ENCODE measurements around the gene NR2C1. TPM values are rescaled to one million over a fixed set of nuclear protein-coding genes. Genes with fewer than 3 reads are reported as not detected.
A peak's percentile ranks its signal among the peaks of the same experiment; 100 is the strongest.
"Not testable (repeated sequence)": the region's sequence is repeated elsewhere in the genome, so short reads cannot be mapped to it uniquely, and the experiment has no call there.

Gene NR2C1
- 10 to 100 TPM; 38.4 to 46.5 TPM for total RNA-seq

DNA sequence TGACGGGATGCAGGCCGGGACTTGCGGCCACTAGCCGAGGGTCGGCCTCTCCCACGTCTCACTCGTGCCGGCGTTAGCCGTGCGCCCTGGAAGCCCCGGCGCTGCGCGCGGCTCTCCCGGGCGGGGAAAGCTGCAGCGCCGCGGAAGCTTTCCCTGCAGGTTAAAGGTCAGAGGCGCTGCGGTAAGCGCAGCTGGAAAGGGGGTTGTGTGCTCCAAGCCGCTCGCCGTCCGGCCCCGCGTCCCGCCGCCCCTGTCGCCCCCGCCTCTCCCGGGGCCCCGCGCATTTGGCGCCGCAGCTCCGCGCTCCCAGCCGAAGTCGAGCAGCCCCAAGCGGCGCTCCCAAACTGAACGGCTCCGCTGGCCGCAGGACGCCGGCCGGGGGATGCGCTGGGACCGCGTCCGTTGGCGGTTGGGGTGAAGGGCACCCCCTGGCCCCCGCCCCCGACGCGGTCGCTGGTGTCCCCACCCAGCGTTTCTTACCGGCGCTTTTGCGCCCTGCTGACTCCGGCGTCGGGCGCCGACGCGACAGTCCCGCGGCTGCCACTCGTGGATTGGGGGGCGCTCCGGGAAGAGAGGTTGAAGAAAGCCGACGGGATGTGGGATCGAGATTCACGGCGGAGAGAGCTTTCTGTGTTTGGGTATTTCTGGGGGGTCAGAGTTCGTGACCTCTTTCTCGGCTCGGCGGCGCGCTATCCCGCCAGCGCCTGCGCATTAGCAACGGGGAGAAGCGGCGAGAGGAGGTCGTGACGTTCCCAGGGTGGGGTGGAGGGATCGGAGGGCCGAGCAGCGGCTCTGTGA is at the start of gene NR2C1:
Gene NR2C1 (minus strand): TSS at position 719 of the 798 bp plus-strand sequence. CDS start 6,234 bp downstream, outside the sequence.
- H3K4me1 Mint-ChIP-seq = peaks cover 6% of the 10 kb centered on the region
- H3K4me3 Mint-ChIP-seq = peak within 1 kb of the TSS; percentile 96
- H3K9me3 Mint-ChIP-seq = no peaks in the 10 kb centered on the region
- ATAC-seq (ENCODE audit: low read depth) = peak; percentile 98
- H3K27ac Mint-ChIP-seq = peak within 1 kb of the TSS; percentile 85
- peak; percentile 88 for DNase-seq
- no peaks in the 10 kb centered on the region for H3K27me3 Mint-ChIP-seq
- peaks cover 6% of the 10 kb centered on the region for H3K36me3 Mint-ChIP-seq
- POLR2A ChIA-PET = interaction anchor here (0.7 to 2.5 kb wide), 6 partner anchors 18 to 614 kb away, joined by 3 to 12 read pairs (median 3); partner anchors contain the start of genes CEP83, METAP2 and NDUFA12

DNA sequence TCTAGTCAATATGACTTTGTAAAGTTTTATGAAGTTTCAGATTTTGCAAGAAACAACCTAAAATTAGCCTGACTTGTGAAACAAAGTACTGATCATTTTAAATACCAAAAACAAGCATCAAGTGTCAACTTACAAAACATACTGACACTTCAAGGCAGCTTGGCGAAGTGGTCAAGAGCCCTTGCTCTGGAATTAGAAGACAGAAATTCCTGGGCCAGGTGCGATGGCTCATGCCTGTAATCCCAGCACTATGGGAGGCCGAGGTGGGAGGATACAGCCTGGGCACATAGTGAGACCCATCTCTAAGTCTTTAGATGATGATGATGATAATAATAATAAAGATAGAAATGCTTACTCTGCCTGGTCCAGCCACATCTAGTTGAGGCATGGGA is 45.4 kb upstream of the NR2C1 start:
- no peaks in the 10 kb centered on the region for H3K9me3 Mint-ChIP-seq
- peaks cover 2% of the 10 kb centered on the region for H3K27me3 Mint-ChIP-seq
- no peak for DNase-seq
- peaks cover 3% of the 10 kb centered on the region for H3K4me1 Mint-ChIP-seq
- no peak overlapping the region for H3K4me3 Mint-ChIP-seq
- no peak for ATAC-seq (ENCODE audit: low read depth)
- POLR2A ChIA-PET = no interaction called here
- H3K36me3 Mint-ChIP-seq = no peaks in the 10 kb centered on the region
- H3K27ac Mint-ChIP-seq = no peak overlapping the region

DNA sequence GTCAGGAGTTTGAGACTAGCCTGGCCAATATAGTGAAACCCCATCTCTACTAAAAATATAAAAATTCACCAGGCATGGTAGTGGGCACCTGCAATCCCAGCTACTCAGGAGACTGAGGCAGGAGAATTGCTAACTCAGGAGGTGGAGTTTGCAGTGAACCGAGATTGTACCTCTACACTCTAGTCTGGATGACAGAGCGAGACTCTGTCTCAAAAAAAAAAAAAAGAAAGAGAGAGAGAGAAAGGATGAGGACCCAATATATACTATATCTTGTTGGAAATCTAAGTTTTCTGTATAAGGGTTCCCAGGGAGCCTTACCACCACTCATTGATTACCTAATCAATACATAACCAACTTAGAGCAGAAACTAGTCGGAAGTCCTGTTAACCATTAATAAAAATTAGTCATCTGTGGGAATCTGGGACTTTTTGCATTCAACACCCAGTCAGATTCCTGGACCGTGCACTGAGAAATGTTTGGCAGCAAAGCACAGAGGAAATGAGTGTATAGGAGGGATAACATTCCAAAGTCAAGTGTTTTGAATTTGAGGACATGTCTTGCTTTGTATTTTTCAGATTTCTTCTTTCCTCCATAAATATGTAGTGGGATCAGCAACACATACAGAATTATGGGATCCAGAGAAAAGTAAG is 44.8 kb upstream of the NR2C1 start:
- POLR2A ChIA-PET = no interaction called here
- H3K27ac Mint-ChIP-seq = no peak overlapping the region
- no peaks in the 10 kb centered on the region for H3K36me3 Mint-ChIP-seq
- peaks cover 2% of the 10 kb centered on the region for H3K27me3 Mint-ChIP-seq
- no peak overlapping the region for H3K4me3 Mint-ChIP-seq
- peaks cover 3% of the 10 kb centered on the region for H3K4me1 Mint-ChIP-seq
- ATAC-seq (ENCODE audit: low read depth) (no peak), DNase-seq (no peak)
- no peaks in the 10 kb centered on the region for H3K9me3 Mint-ChIP-seq

DNA sequence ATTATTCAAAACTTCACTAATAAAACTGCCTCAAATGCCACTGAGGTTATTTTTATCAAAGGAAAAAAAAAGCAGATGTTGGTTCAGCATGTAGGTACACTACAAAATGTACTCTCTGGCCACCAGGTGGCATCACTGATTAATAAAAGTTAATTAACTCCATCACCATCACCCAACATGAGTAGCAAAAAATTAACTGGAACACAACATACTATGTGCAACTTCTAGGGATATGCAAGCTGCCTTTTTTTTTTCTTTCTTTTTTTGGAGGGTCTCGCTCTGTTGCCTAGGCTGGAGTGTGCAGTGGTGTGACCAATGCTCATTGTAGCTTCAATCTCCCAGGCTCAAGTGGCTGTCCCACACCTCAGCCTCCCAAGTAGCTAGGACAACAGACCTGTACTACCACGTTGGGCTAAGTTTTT is 43.8 kb upstream of the NR2C1 start:
- Mint-ChIP-seq H3K27ac (no peak overlapping the region), H3K27me3 (peaks cover 2% of the 10 kb centered on the region), H3K9me3 (no peaks in the 10 kb centered on the region), H3K36me3 (no peaks in the 10 kb centered on the region), H3K4me3 (no peak overlapping the region), H3K4me1 (peaks cover 3% of the 10 kb centered on the region)
- DNase-seq (no peak), ATAC-seq (ENCODE audit: low read depth) (peak; percentile 74)
- POLR2A ChIA-PET = interaction anchor here (0.6 to 1.0 kb wide), 2 partner anchors 100 to 212 kb away, joined by 3 to 4 read pairs; partner anchors contain the start of genes FGD6 and VEZT

DNA sequence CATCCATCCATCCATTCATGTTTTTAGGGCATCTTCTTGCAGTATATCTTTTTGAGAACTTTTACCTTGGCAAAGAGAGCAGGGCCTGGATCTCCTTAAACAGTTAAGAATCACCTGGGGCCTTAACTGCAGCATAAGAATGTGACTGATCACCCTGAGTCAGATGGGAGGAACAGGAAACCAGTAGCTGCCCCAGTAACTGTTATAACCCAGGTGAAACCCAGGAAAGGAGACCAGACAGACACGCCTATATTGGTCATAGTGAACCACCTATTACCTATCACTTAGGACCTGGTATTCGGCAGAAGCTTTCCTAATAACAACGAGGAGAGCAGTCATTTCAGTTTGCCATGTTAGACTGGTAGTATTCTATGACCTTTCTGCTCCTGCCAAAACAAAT is 43.4 kb upstream of the NR2C1 start:
- DNase-seq = no peak
- Mint-ChIP-seq H3K27me3 (peaks cover 2% of the 10 kb centered on the region), H3K27ac (no peak overlapping the region), H3K36me3 (no peaks in the 10 kb centered on the region), H3K4me1 (peaks cover 3% of the 10 kb centered on the region), H3K4me3 (no peak overlapping the region), H3K9me3 (no peaks in the 10 kb centered on the region)
- ATAC-seq (ENCODE audit: low read depth) = no peak
- POLR2A ChIA-PET = interaction anchor here (1.0 kb wide), 1 partner anchor 100 kb away, joined by 3 read pairs; the partner anchor contains the start of genes FGD6 and VEZT

DNA sequence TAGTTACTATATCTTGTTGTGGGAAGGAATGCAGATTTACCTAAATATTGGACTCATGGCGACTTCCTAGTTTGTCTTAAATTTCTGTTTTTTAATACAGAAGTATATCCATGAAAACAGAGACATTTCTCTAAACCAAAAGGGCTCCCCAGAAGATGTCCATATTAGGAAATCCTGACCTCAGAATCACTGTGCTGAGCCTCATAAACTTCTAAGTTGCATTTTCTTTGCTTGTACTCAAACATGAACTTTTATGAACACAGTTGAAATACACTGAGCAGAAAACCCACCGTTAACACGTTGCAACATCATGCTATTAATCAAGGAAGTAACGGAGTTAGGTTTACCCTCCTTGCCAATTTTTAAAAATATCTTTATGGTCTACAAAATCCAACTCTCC is 42.9 kb upstream of the NR2C1 start:
- no peaks in the 10 kb centered on the region for H3K36me3 Mint-ChIP-seq
- no peak overlapping the region for H3K27ac Mint-ChIP-seq
- no peaks in the 10 kb centered on the region for H3K9me3 Mint-ChIP-seq
- no peak overlapping the region for H3K4me3 Mint-ChIP-seq
- ATAC-seq (ENCODE audit: low read depth) (no peak), DNase-seq (no peak)
- peaks cover 3% of the 10 kb centered on the region for H3K4me1 Mint-ChIP-seq
- peaks cover 2% of the 10 kb centered on the region for H3K27me3 Mint-ChIP-seq
- POLR2A ChIA-PET = no interaction called here

DNA sequence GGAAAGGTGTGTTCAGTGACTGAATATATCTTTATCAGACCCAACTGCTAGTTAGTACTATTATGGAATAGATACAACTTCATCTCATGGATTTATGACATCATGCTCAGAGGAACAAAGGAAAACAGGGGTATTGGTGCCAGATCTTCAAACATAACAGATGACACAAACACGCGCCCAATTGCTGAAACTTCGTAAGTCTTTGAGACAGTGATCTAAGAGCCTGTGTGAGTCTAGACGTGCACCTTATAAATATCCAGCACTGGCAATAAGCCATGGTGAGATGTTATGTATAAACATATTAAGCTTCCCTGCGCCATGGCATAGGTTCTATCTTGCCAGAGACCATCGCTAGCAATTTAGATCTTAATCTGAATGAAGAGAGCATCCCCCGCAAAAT is 42.2 kb upstream of the NR2C1 start:
- Mint-ChIP-seq H3K27me3 (peaks cover 2% of the 10 kb centered on the region), H3K9me3 (no peaks in the 10 kb centered on the region), H3K4me1 (peaks cover 3% of the 10 kb centered on the region), H3K36me3 (no peaks in the 10 kb centered on the region), H3K4me3 (no peak overlapping the region), H3K27ac (no peak overlapping the region)
- no peak for DNase-seq
- no peak for ATAC-seq (ENCODE audit: low read depth)
- POLR2A ChIA-PET = no interaction called here

DNA sequence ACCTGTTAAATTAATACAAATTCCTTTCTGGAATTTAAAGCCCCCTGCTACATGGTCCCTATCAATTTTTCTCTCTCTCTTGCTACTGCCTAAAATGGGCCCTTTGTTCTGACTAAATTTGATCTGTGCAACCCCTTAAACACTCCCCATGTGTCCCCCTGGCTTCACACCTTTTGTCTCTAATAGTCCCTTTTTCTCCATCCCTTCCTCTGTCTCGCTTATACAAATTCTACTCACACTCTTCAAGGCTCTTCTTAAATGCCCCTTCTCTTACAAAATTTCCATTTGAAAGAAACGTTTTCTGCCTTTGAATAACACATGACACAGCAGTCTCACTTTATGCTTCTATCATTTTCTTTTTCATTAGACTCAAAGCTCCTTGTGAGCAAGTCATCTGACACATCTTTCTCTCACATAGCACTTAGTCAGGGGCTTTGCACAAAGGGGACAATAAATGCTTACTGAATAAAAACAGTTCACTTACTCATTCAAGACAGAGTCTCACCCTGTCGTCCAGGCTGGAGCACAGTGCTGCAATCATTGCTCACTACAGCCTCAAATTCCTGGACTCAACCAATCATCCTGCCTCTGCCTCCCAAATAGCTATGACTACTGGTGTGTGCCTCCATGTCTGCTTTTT is 41.5 kb upstream of the NR2C1 start:
- H3K9me3 Mint-ChIP-seq = no peaks in the 10 kb centered on the region
- H3K36me3 Mint-ChIP-seq = no peaks in the 10 kb centered on the region
- H3K4me3 Mint-ChIP-seq = no peak overlapping the region
- H3K4me1 Mint-ChIP-seq = peaks cover 3% of the 10 kb centered on the region
- no peak overlapping the region for H3K27ac Mint-ChIP-seq
- H3K27me3 Mint-ChIP-seq = peaks cover 2% of the 10 kb centered on the region
- ATAC-seq (ENCODE audit: low read depth) (no peak), DNase-seq (no peak)
- POLR2A ChIA-PET = no interaction called here

DNA sequence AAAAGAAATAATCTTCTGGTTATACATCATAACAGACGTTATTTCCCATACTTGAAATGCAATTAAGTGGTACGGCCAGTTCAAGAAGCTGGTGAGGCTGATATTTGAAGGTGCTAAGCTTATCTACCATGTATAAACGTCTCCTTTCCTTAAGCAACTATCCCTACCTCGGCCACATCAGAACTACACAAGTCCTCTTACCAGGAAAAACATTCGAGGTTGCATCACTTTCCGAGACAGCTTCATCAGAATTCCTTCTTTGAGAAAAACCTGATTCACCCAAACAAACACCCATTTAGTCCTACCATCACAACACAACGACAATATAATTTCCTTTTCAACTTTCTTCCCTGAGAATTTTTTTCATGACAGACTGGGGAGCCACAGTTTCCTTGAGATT is 33.9 kb upstream of the NR2C1 start:
- DNase-seq (no peak), ATAC-seq (ENCODE audit: low read depth) (no peak)
- Mint-ChIP-seq H3K4me1 (peaks cover 4% of the 10 kb centered on the region), H3K36me3 (no peaks in the 10 kb centered on the region), H3K9me3 (no peaks in the 10 kb centered on the region), H3K4me3 (no peak overlapping the region), H3K27ac (no peak overlapping the region), H3K27me3 (no peaks in the 10 kb centered on the region)
- POLR2A ChIA-PET = no interaction called here

DNA sequence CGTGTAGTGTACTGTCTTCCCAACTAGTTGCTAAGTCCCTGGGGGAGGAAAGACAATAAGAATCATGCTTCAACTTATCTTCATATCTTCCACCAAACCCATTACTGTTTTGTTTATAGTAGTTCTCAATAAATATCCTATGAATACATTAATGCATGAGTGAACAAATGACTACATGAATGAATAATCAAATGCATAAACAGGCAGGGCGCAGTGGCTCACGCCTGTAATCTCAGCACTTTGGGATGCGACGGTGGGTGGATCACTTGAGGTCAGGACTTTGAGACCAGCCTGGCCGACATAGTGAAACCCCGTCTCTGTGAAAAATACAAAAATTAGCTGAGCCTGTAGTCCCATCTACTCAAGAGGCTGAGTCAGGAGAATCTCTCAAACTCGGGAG is 32.1 kb upstream of the NR2C1 start:
- Mint-ChIP-seq H3K36me3 (no peaks in the 10 kb centered on the region), H3K27me3 (no peaks in the 10 kb centered on the region), H3K27ac (no peak overlapping the region), H3K4me3 (no peak overlapping the region), H3K9me3 (no peaks in the 10 kb centered on the region), H3K4me1 (peaks cover 4% of the 10 kb centered on the region)
- DNase-seq (no peak), ATAC-seq (ENCODE audit: low read depth) (no peak)
- POLR2A ChIA-PET = no interaction called here

DNA sequence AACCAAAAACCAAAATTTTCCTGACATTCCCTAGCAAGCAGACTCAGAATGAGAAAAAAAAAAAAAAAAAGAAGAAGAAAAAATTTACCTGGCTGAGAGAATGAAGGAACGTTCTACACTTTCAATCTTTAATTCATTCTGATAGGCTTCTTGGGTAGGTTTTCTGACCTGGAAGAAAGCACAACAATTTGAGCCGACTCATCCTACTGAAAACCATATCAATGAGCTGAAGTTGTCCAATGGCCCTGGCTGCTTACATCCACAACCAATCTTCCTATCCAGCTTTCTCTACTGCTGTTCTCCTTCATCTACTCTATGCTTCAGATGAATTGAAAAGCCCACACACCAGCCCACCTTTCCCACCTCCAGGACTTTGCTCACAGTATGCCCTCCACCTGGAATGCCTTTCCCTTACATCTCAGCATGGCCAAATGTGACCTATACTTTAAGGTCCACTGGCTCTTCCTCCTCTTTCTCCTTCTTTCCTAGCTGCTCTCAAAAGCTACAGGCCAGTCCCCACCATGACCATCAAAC is 31.6 kb upstream of the NR2C1 start:
- POLR2A ChIA-PET = no interaction called here
- Mint-ChIP-seq H3K4me3 (no peak overlapping the region), H3K9me3 (no peaks in the 10 kb centered on the region), H3K36me3 (no peaks in the 10 kb centered on the region), H3K27ac (no peak overlapping the region), H3K27me3 (no peaks in the 10 kb centered on the region), H3K4me1 (peaks cover 4% of the 10 kb centered on the region)
- no peak for DNase-seq
- ATAC-seq (ENCODE audit: low read depth) = no peak

DNA sequence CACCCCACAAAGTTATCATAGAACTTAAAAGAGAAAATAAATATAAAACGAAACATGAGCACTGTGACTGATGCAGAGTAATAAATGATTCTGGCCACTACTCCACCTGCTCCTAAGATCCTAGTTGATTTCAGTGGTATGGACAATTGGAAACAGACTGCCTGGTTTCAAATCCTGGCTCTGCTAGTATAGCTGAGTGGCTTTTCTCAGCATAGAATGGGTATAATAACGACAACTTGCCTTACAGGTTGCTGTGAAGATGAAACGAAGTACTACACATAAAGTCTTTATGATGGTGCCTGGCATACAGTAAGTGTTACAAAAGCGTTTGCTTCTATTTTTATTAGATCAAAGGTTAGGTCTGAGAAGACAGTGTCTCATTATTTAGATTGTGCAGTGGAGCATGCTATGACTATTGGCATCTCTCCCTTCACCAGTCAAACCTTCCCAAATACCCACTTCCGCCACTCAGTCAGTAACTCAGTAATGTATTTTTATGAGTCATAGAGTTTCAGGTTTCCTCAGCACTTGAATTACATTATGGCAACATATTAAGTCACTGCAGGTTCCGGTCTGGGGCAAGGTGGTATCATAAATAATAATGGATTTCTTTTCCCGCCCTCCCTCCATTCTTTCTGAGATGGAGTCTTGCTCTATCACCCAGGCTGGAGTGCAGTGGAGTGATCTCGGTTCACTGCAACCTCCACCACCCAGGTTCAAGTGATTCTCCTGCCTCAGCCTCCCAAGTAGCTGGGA is 29.7 kb upstream of the NR2C1 start:
- no peak for DNase-seq
- no peak overlapping the region for H3K4me3 Mint-ChIP-seq
- peaks cover 4% of the 10 kb centered on the region for H3K4me1 Mint-ChIP-seq
- H3K27ac Mint-ChIP-seq = no peak overlapping the region
- H3K27me3 Mint-ChIP-seq = no peaks in the 10 kb centered on the region
- no peaks in the 10 kb centered on the region for H3K9me3 Mint-ChIP-seq
- no peaks in the 10 kb centered on the region for H3K36me3 Mint-ChIP-seq
- peak; percentile 93 for ATAC-seq (ENCODE audit: low read depth)
- POLR2A ChIA-PET = no interaction called here

DNA sequence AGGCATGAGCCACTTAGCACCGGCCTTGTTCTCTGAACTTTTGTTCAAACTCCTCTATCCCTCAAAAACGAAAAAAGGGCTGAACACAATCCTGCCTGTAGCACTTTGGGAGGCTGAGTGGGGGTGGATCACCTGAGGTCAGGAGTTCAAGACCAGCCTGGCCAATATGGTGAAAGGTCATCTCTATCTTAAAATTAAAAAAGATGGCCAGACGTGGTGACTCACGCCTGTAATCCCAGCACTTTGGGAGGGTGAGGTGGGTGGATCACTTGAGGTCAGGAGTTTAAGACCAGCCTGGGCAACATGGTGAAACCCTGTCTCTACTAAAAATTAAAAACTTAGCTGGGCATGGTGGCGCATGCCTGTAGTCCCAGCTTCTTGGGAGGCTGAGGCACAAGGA is 28.5 kb upstream of the NR2C1 start:
- H3K4me3 Mint-ChIP-seq; H3K27me3 Mint-ChIP-seq; ATAC-seq (ENCODE audit: low read depth); DNase-seq; H3K27ac Mint-ChIP-seq; H3K4me1 Mint-ChIP-seq; H3K9me3 Mint-ChIP-seq; H3K36me3 Mint-ChIP-seq: not testable (repeated sequence)
- POLR2A ChIA-PET = interaction anchor here (1.0 kb wide), 1 partner anchor 58 kb away, joined by 6 read pairs; no protein-coding TSS in a partner anchor
